ENCODE data around the gene PCDHA3. TPM values are rescaled to one million over a fixed set of nuclear protein-coding genes. Genes with fewer than 3 reads are reported as not detected.

Gene PCDHA3
- total RNA-seq (2022) (not detected in 2 replicates), Bru-seq, nascent RNA (percentile 8 among the genes with signal in this experiment), BruChase-seq, experiment 1, labeled RNA remaining after a 2-hour chase (not detected), BruChase-seq, experiment 2, labeled RNA remaining after a 6-hour chase (percentile 19 among the genes with signal in this experiment)
- long read RNA-seq = 0 reads

DNA sequence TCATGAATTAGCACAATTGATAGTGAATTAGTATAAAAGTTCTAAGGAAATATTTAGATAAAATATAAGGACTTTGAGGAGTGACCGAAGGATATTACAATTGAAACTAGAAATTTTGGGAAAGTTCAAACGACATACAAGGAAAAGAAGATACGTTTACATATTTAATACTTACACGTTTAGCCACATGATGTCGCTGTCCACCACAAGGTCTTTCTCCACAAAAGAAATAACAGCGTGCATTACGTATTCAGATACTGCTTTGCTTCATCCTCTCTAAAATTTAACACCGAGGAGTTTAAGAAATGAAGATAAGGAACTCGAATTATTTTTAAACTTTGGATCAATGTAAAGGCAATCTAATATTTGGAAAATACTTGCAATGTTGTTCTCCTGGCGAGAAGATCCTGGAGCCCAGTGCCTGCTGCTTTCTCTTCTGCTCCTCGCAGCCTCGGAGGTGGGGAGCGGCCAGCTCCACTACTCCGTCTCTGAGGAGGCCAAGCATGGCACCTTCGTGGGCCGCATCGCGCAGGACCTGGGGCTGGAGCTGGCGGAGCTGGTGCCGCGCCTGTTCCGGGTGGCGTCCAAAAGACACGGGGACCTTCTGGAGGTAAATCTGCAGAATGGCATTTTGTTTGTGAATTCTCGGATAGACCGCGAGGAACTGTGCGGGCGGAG lies at the start of gene PCDHA3:
PCDHA3 (plus strand) TSS at position 242 of the 678 bp plus-strand sequence.
- CTCF ChIA-PET = no interaction called here
- Histone ChIP-seq H3K9me3 (no peaks in the 10 kb centered on the region; the same call in 1 of the 2 replicates), H3K4me1 (no peaks in the 10 kb centered on the region), H3K4me3 (ENCODE audit: low read depth, low read length) (no peak within 1 kb of the TSS), H3K27me3 (replicated peaks; ENCODE audit: control insufficient read depth, insufficient read depth, low read length) (no peaks in the 10 kb centered on the region), H3K36me3 (ENCODE audit: control insufficient read depth, insufficient read depth, low read length) (no peaks in the 10 kb centered on the region)
- no peaks in the 10 kb centered on the region for H3K36me3 Mint-ChIP-seq (ENCODE audit: insufficient read depth, unreplicated experiment)
- intact Hi-C loops (cut with micrococcal nuclease; ENCODE audit: unreplicated experiment) = no loop called here
- no peaks in the 10 kb centered on the region for H3K27me3 Mint-ChIP-seq (ENCODE audit: insufficient read depth, unreplicated experiment)
- H3K4me3 Mint-ChIP-seq (ENCODE audit: unreplicated experiment) = no peak within 1 kb of the TSS
- no peaks in the 10 kb centered on the region for H3K4me1 Mint-ChIP-seq (ENCODE audit: low read depth, unreplicated experiment)
- H3K9me3 Mint-ChIP-seq (ENCODE audit: unreplicated experiment) = peaks cover 17% of the 10 kb centered on the region
- BruUV-seq (replicated peaks) = no TSS peak
- no peak within 1 kb of the TSS for H3K27ac Mint-ChIP-seq (ENCODE audit: unreplicated experiment)
- TF ChIP-seq, protein P1, sequence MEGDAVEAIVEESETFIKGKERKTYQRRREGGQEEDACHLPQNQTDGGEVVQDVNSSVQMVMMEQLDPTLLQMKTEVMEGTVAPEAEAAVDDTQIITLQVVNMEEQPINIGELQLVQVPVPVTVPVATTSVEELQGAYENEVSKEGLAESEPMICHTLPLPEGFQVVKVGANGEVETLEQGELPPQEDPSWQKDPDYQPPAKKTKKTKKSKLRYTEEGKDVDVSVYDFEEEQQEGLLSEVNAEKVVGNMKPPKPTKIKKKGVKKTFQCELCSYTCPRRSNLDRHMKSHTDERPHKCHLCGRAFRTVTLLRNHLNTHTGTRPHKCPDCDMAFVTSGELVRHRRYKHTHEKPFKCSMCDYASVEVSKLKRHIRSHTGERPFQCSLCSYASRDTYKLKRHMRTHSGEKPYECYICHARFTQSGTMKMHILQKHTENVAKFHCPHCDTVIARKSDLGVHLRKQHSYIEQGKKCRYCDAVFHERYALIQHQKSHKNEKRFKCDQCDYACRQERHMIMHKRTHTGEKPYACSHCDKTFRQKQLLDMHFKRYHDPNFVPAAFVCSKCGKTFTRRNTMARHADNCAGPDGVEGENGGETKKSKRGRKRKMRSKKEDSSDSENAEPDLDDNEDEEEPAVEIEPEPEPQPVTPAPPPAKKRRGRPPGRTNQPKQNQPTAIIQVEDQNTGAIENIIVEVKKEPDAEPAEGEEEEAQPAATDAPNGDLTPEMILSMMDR (IDR thresholded peaks at IDR 0.05; ENCODE audit: insufficient read depth in 1 of 2, low read depth in 1 of 2, low read length in 1 of 2, severe bottlenecking in 1 of 2, unreplicated experiment in 1 of 2) = no peak
- DNase-seq = no peak
- POLR2A ChIA-PET = no interaction called here

DNA sequence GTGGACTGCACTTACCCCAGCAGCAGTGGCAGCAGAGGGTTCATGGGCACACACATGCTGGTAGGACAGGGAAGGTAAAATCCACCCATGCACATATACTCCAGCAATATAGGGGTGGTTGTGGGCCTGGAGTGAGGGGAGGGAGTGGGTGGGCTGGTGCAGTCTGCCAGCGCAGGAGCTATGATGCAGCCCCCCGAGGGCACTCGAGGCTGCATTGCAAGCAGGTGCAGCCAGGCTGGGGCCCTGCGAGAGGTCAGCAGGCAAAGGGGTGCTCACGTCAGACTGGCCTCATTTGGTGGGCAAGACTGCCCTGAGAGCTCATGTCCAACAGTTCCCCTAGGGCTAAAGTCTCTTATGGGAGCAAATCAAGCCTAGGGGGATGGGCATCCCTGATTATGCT lies 47.3 kb upstream of the PCDHA3 start:
- CTCF ChIA-PET = no interaction called here
- no peak for DNase-seq

DNA sequence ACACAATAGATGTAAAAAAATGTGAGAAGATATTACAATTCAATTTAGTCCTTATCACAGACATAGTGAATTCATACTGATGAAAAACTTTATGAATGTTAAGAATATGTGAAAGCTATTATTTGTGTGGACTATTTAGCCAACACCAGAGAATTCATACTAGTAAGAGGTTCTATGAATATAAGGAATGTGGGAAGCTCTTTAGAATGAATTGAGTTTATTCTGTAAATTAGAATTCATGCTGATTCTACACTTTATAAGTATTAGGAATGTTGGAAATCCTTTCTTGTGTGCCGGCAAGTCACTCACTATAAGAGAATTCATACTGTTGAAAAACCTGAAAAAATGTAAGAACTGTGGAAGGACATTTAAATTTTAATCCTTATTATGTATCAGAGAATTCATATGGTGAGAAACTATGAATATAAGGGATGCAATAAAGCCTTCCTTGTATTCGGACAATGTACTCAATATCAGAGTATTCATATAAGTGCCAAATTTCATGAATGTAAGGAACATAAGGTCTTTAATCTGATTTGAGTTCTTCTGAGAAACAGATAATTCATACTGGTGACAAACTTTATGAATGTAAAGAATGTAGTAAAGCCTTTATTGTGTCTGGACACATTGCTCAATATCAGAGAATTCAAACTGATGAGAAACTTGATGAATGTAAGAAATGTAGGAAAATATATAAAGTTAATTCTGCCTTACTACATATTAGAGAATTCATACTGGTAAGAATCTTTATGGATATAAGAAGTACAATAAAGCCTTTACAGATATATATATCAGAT lies 36.5 kb upstream of the PCDHA3 start:
- Histone ChIP-seq H3K4me1 (no peaks in the 10 kb centered on the region), H3K9me3 (peaks cover 36% of the 10 kb centered on the region), H3K36me3 (ENCODE audit: control insufficient read depth, insufficient read depth, low read length) (no peaks in the 10 kb centered on the region), H3K27me3 (replicated peaks; ENCODE audit: control insufficient read depth, insufficient read depth, low read length) (no peaks in the 10 kb centered on the region), H3K4me3 (ENCODE audit: low read depth, low read length) (no peak overlapping the region)
- Mint-ChIP-seq H3K4me1 (ENCODE audit: low read depth, unreplicated experiment) (no peaks in the 10 kb centered on the region), H3K27ac (ENCODE audit: unreplicated experiment) (no peak overlapping the region), H3K36me3 (ENCODE audit: insufficient read depth, unreplicated experiment) (no peaks in the 10 kb centered on the region), H3K9me3 (ENCODE audit: unreplicated experiment) (peaks cover 35% of the 10 kb centered on the region), H3K4me3 (ENCODE audit: unreplicated experiment) (no peak overlapping the region), H3K27me3 (ENCODE audit: insufficient read depth, unreplicated experiment) (no peaks in the 10 kb centered on the region)
- intact Hi-C loops (cut with micrococcal nuclease; ENCODE audit: unreplicated experiment) = no loop called here
- POLR2A ChIA-PET = no interaction called here
- BruUV-seq (replicated peaks) = no TSS peak
- CTCF ChIA-PET = no interaction called here
- no peak for DNase-seq
- TF ChIP-seq, protein P1 (IDR thresholded peaks at IDR 0.05; ENCODE audit: insufficient read depth in 1 of 2, low read depth in 1 of 2, low read length in 1 of 2, severe bottlenecking in 1 of 2, unreplicated experiment in 1 of 2) = no peak

More for the DNA sequence above, 47.3 kb upstream of the PCDHA3 start:
- Histone ChIP-seq H3K36me3 (ENCODE audit: control insufficient read depth, insufficient read depth, low read length) (no peaks in the 10 kb centered on the region), H3K4me1 (no peaks in the 10 kb centered on the region), H3K4me3 (ENCODE audit: low read depth, low read length) (no peak overlapping the region), H3K27me3 (replicated peaks; ENCODE audit: control insufficient read depth, insufficient read depth, low read length) (no peaks in the 10 kb centered on the region), H3K9me3 (peaks cover 13% of the 10 kb centered on the region)
- POLR2A ChIA-PET = no interaction called here
- TF ChIP-seq, protein P1 (IDR thresholded peaks at IDR 0.05; ENCODE audit: insufficient read depth in 1 of 2, low read depth in 1 of 2, low read length in 1 of 2, severe bottlenecking in 1 of 2, unreplicated experiment in 1 of 2) = no peak
- intact Hi-C loops (cut with micrococcal nuclease; ENCODE audit: unreplicated experiment) = no loop called here
- Mint-ChIP-seq H3K27me3 (ENCODE audit: insufficient read depth, unreplicated experiment) (no peaks in the 10 kb centered on the region), H3K4me1 (ENCODE audit: low read depth, unreplicated experiment) (no peaks in the 10 kb centered on the region), H3K36me3 (ENCODE audit: insufficient read depth, unreplicated experiment) (peaks cover 6% of the 10 kb centered on the region), H3K27ac (ENCODE audit: unreplicated experiment) (no peak overlapping the region), H3K4me3 (ENCODE audit: unreplicated experiment) (no peak overlapping the region), H3K9me3 (ENCODE audit: unreplicated experiment) (peaks cover 54% of the 10 kb centered on the region)
- no TSS peak for BruUV-seq (replicated peaks)
